ENCODE measurements around the gene MPO.

GRCh38 chr17:58246104-58246740 lies 34.5 kb downstream of the MPO start:
- TF ChIP-seq CTCF (IDR thresholded peaks at IDR 0.05) (no peak), POLR2AphosphoS5 (IDR thresholded peaks at IDR 0.05) (no peak), POLR2A (IDR thresholded peaks at IDR 0.05) (no peak), EP300 (IDR thresholded peaks at IDR 0.05) (no peak)

Measured in stomach (tissue), 4 donors.